Adrenal gland (tissue), 12 donors: Measurements from ENCODE around the gene TBC1D10A. TPM values are rescaled to one million over a fixed set of nuclear protein-coding genes. Genes with fewer than 3 reads are reported as not detected.
A peak's percentile ranks its signal among the peaks of the same experiment; 100 is the strongest.

Experiments used
- DNase-seq, 7 donors: peaks; one replicate each; pipeline ENCODE4 v3.0.0-alpha.2; 2019 to 2020
- H3K27ac ChIP-seq, 5 donors: fragments of 200-600 bp; sonication (generic) in 4 of 5; 1 replicate in 3 of 5; 2 replicates in 2 of 5; pipeline versions ENCODE4 v1.5.1 to v1.8.0; 2016 to 2020; ENCODE audit warnings: mild to moderate bottlenecking in 1 of 5
- H3K27me3 ChIP-seq: fragments of 200-600 bp; 2 replicates; pipeline ENCODE4 v1.8.0; 2021
- H3K36me3 ChIP-seq, 2 donors: fragments of 200-600 bp; replicated peaks in 1 of 2; 1 replicate in 1 of 2; 2 replicates in 1 of 2; pipeline versions ENCODE4 v1.5.1 to v1.8.0; 2018 to 2022
- H3K4me1 ChIP-seq, 2 donors: fragments of 200-600 bp; replicated peaks in 1 of 2; 1 replicate in 1 of 2; 2 replicates in 1 of 2; pipeline versions ENCODE4 v1.5.1 to v1.8.0; 2018 to 2021
- H3K4me3 ChIP-seq, 4 donors: fragments of 200-600 bp; sonication (generic) in 3 of 4; one replicate each; pipeline ENCODE4 v1.5.1; 2016 to 2018
- H3K9me3 ChIP-seq, 3 donors: fragments of 200-600 bp; sonication (generic) in 1 of 3; replicated peaks in 1 of 3; 1 replicate in 2 of 3; 2 replicates in 1 of 3; pipeline versions ENCODE4 v1.5.1 to v1.8.0; 2016 to 2021
- CTCF ChIP-seq, 6 experiments: fragments of 450-650 bp in 4 of 6; fragments of 200-600 bp in 2 of 6; sonication (generic) in 1 of 6; IDR thresholded peaks; 1 replicate in 5 of 6; 2 replicates in 1 of 6; pipeline versions ENCODE4 v1.5.1 to v1.8.0; 2016 to 2021; ENCODE audit warnings: antibody characterized with exemption in 6 of 6, mild to moderate bottlenecking in 2 of 6, moderate library complexity in 1 of 6
- POLR2A ChIP-seq, 2 donors: fragments of 450-650 bp; IDR thresholded peaks; one replicate each; pipeline ENCODE4 v1.6.1; 2017; ENCODE audit warnings: antibody characterized with exemption in 2 of 2, mild to moderate bottlenecking in 2 of 2, moderate library complexity in 1 of 2
- WGBS, 4 donors: extraction: QIAGEN DNeasy Blood & Tissue Kit in 2 of 4; methylation state at CpG; one replicate each; pipeline versions ENCODE4 v1.1.5 to v1.1.7; 2013 to 2017; 5-methylcytosine and 5-hydroxymethylcytosine counted together
- intact Hi-C, 2 donors: fragments of 100-400 bp; cut with DNase I; formaldehyde crosslinking; loops; one replicate each; pipeline versions ENCODE4 v1.14.1 to v1.15.0; 2022 to 2023
- polyA plus RNA-seq, 3 donors: library from polyadenylated mRNA; stranded (reverse); fragments of 200-250 nt in 2 of 3; fragments of 350-450 nt in 1 of 3; fragmentation: Illumina TruSeq in 1 of 3; extraction: RNeasy Lipid Tissue Mini Kit (QIAGEN cat#74804) in 1 of 3; gene quantifications; one replicate each; pipeline ENCODE4 v1.2.3, GENCODE V29; 2013 to 2014
- total RNA-seq, 9 donors: library from RNA; depleted of rRNA in 4 of 9; stranded (reverse); fragments of >200 nt in 4 of 9; fragments of 120-200 nt in 1 of 9; fragmentation: NEBNext Ultra II Directional in 1 of 9; extraction: Animal tissue kit (Norgen Biotek cat#: 25700) in 1 of 9; gene quantifications; one replicate each; pipeline versions ENCODE4 v1.1.0 to v1.2.4, GENCODE V29; 2013 to 2023
- donor health status: healthy with polysubstance abuse.
- donor health status: Bipolar disorder and iron deficiency.
- donor health status: DM: yes; HTN: yes; CAD: no.
- donor health status: DM: no; HTN: no; CAD: no.
- donor health status: DM: no; HTN: no; CAD: no.
- donor health status: DM: yes; HTN: yes; CAD: no.

The TBC1D10A gene
- total and polyA plus RNA-seq, 12 donors: 11.7 to 55.0 (median 29.6) TPM

- H3K4me3 ChIP-seq: no peak overlapping the region
- TF ChIP-seq POLR2A (IDR thresholded peaks at IDR 0.05): no peak
- TF ChIP-seq CTCF (IDR thresholded peaks at IDR 0.05): peak; percentile 72 to 88 (median 85)
- peak; percentile 65 to 84 (median 72) for DNase-seq
- 50 to 61% (median 53%) methylated on average over 20 to 31 of the region's 31 CpGs for WGBS, 4 donors
- H3K27me3 ChIP-seq: no peaks in the 10 kb centered on the region
- no peaks in the 10 kb centered on the region for H3K9me3 ChIP-seq
- H3K27ac ChIP-seq: no peak overlapping the region
- intact Hi-C loops: loop anchor here (5.0 kb wide), 2 partner anchors 40 to 100 kb away; partner anchors contain the start of genes RNF215 (in 1 of the 2) and TBC1D10A (in 1 of the 2)
- peaks cover 30 to 39% of the 10 kb centered on the region in 2 donors for H3K4me1 ChIP-seq
- H3K36me3 ChIP-seq: peaks cover 0 to 19% of the 10 kb centered on the region in 2 donors
These were observed 39.7 kb downstream of the TBC1D10A start for GRCh38 chr22:30286813-30287647.

- TF ChIP-seq POLR2A (IDR thresholded peaks at IDR 0.05) (no peak), CTCF (IDR thresholded peaks at IDR 0.05) (no peak)
- H3K4me3 ChIP-seq: no peak overlapping the region
- H3K27ac ChIP-seq: no peak overlapping the region
- H3K9me3 ChIP-seq: no peaks in the 10 kb centered on the region
- no peak for DNase-seq
- peaks cover 27 to 32% of the 10 kb centered on the region in 2 donors for H3K4me1 ChIP-seq
- intact Hi-C loops: loop anchor here (5.0 kb wide), 2 partner anchors 41 to 101 kb away; partner anchors contain the start of genes RNF215 (in 1 of the 2) and TBC1D10A (in 1 of the 2)
- H3K27me3 ChIP-seq: no peaks in the 10 kb centered on the region
- H3K36me3 ChIP-seq: peaks cover 0 to 14% of the 10 kb centered on the region in 2 donors
- WGBS, 4 donors: 85 to 91% (median 86%) methylated on average over 4 to 5 of the region's 5 CpGs
These were observed 40.4 kb downstream of the TBC1D10A start for GRCh38 chr22:30286331-30286730.

GRCh38 chr22:30285846-30286200, 40.9 kb downstream of the TBC1D10A start:
- intact Hi-C loops: loop anchor here (5.0 kb wide), 2 partner anchors 41 to 101 kb away; partner anchors contain the start of genes RNF215 (in 1 of the 2) and TBC1D10A (in 1 of the 2)
- no peaks in the 10 kb centered on the region for H3K9me3 ChIP-seq
- H3K4me1 ChIP-seq: peaks cover 22 to 27% of the 10 kb centered on the region in 2 donors
- H3K4me3 ChIP-seq: no peak overlapping the region
- 83 to 91% (median 90%) methylated on average over 7 to 8 of the region's 8 CpGs; no CpG with 5 or more reads in 1 of the 4 donors for WGBS, 4 donors
- no peaks in the 10 kb centered on the region for H3K27me3 ChIP-seq
- no peak for TF ChIP-seq POLR2A (IDR thresholded peaks at IDR 0.05)
- no peak for TF ChIP-seq CTCF (IDR thresholded peaks at IDR 0.05)
- H3K27ac ChIP-seq: no peak overlapping the region
- no peak for DNase-seq
- peaks cover 0 to 14% of the 10 kb centered on the region in 2 donors for H3K36me3 ChIP-seq

- intact Hi-C loops: loop anchor here (5.0 kb wide), 2 partner anchors 42 to 102 kb away; partner anchors contain the start of genes RNF215 (in 1 of the 2) and TBC1D10A (in 1 of the 2)
- 91 to 93% (median 92%) methylated on average over 20 to 27 of the region's 27 CpGs for WGBS, 4 donors
- Histone ChIP-seq H3K27me3 (no peaks in the 10 kb centered on the region), H3K4me3 (no peak overlapping the region), H3K27ac (no peak overlapping the region), H3K4me1 (peaks cover 17 to 22% of the 10 kb centered on the region in 2 donors), H3K36me3 (peaks cover 0 to 14% of the 10 kb centered on the region in 2 donors), H3K9me3 (no peaks in the 10 kb centered on the region)
- DNase-seq: no peak
- TF ChIP-seq CTCF (IDR thresholded peaks at IDR 0.05): no peak
- no peak for TF ChIP-seq POLR2A (IDR thresholded peaks at IDR 0.05)
These were observed 41.4 kb downstream of the TBC1D10A start for GRCh38 chr22:30285176-30285845.
